C4-2B (cell line): ENCODE data around the gene GRM5.
"Not testable (repeated sequence)": the region's sequence is repeated elsewhere in the genome, so short reads cannot be mapped to it uniquely, and the experiment has no call there.

ENCODE experiments used
- H3K27ac ChIP-seq: fragments of 450-650 bp; 2 replicates; pipeline ENCODE4 v1.5.1; 2017
- ZFX ChIP-seq: fragments of 450-650 bp; IDR thresholded peaks from 2 replicates; pipeline ENCODE4 v1.6.1; 2017
- TF ChIP-seq, protein P1 (sequence below): fragments of 450-650 bp; conservative IDR thresholded peaks from 2 replicates; pipeline ENCODE4 v1.5.1; 2017; ENCODE audit warnings: mild to moderate bottlenecking

Gene GRM5

DNA sequence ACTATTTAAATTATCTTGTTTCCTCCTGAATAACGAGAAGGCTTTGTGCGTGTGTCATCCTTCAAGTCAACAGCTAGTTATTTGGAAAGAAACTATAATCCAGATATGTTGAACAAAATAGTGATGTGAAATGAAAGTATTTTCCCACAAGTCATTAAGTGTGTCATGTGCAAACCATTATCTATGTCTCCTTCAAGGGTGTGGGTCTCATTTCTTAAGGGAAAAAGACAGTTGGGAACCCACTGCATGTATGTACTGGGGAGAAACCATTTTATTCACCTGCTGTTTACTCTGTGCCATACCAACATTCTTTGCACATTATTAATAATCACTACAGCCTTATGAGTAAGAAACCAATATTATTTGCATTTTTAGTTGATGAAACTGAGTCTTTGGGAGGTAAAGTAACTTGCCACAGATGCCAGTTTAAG, 582.9 kb downstream of the GRM5 start:
- TF ChIP-seq ZFX, result no peak
- TF ChIP-seq, protein P1, sequence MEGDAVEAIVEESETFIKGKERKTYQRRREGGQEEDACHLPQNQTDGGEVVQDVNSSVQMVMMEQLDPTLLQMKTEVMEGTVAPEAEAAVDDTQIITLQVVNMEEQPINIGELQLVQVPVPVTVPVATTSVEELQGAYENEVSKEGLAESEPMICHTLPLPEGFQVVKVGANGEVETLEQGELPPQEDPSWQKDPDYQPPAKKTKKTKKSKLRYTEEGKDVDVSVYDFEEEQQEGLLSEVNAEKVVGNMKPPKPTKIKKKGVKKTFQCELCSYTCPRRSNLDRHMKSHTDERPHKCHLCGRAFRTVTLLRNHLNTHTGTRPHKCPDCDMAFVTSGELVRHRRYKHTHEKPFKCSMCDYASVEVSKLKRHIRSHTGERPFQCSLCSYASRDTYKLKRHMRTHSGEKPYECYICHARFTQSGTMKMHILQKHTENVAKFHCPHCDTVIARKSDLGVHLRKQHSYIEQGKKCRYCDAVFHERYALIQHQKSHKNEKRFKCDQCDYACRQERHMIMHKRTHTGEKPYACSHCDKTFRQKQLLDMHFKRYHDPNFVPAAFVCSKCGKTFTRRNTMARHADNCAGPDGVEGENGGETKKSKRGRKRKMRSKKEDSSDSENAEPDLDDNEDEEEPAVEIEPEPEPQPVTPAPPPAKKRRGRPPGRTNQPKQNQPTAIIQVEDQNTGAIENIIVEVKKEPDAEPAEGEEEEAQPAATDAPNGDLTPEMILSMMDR, result no peak
- H3K27ac ChIP-seq, result no peak overlapping the region

DNA sequence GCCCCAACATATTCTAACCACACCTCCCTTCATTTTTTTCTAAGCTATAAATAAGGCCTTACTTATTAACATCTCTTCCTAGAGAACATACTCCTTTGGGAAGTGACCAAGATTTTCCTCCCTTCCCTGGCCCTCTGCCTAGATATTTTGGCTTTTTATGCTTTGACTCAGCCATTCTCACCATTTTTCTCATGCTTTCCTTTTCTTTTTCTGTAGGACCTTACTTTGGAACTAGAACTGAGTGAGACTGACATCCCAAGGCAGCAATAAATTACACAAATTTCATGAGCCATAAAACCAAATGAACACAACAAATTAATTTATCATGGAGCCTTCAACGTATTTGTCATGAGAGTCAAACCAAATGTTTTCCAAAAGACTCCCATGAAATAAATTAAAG, 585.6 kb downstream of the GRM5 start:
- no peak overlapping the region for H3K27ac ChIP-seq
- TF ChIP-seq, protein P1, result no peak
- no peak for TF ChIP-seq ZFX

DNA sequence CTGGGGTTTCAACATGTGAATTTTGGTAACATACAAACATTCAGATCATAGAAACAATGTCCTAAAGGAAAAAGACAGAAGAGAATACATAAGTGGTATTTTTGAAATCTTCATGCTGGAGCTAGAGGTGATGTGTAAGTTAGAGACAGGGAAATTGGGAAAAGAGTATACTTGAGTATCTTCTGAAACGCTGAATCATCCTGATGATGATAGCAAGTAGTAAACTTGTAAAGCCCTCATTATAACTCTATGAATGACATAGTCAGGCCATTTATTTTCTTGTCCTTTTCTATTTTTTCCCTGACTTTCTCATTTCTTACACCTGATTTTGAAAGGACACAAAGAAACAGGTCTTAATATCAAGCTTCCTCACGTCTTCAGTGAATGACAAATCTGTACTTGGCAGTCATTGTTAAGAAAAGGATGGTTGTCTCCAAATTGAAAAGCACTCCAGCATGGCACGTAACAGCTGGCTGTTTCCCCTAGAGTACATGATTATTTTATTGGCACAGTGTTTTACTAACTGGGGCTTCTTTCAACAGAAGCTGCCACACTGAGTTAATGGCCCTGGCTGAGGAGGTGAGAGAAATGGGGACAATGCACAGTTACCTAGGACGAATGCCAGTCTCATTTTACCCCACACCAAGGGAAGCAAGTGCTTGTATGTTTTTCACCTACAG, 587.5 kb downstream of the GRM5 start:
- H3K27ac ChIP-seq, result no peak overlapping the region
- TF ChIP-seq, protein P1, result no peak
- TF ChIP-seq ZFX, result no peak

DNA sequence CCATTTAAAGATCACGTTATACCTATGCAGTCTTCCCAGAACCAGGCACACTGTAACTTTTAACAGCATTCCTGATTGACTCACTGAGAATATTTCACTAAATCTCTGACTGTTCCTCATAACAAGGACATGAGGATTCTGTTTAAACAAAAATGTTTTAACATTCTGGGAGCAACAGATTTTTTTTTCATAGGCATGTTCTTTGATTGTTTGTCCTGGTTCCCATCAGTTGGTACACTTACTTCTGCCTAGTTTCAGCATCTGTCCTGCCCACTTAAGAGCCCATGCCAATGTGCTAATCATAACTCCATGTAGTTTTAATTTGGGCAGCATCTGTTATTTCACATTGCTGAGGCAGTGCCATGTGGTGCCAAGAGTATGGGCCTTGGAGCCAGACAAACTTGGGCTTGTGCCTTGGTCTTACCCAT, 589.8 kb downstream of the GRM5 start:
- no peak for TF ChIP-seq ZFX
- TF ChIP-seq, protein P1, result no peak
- H3K27ac ChIP-seq, result no peak overlapping the region

DNA sequence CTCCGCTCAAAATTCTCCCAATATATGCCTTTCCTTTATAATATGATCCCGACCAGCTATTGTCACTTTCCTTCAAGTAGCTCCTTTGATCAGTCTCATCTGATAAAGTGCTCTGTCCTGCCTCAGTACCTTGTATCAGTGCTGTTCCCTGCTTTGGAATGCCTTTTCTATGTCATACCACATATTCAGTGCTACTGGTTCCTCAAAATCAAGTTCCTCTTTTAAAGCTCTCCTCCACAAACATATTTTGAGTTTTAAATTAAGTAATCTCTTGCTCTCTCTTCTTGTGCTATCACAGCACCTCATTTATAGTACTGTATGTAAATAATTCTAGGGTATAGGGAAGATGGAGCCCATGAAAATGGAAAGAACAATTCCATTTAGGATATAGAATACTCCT, 591.1 kb downstream of the GRM5 start:
- no peak for TF ChIP-seq ZFX
- TF ChIP-seq, protein P1, result no peak
- no peak overlapping the region for H3K27ac ChIP-seq

DNA sequence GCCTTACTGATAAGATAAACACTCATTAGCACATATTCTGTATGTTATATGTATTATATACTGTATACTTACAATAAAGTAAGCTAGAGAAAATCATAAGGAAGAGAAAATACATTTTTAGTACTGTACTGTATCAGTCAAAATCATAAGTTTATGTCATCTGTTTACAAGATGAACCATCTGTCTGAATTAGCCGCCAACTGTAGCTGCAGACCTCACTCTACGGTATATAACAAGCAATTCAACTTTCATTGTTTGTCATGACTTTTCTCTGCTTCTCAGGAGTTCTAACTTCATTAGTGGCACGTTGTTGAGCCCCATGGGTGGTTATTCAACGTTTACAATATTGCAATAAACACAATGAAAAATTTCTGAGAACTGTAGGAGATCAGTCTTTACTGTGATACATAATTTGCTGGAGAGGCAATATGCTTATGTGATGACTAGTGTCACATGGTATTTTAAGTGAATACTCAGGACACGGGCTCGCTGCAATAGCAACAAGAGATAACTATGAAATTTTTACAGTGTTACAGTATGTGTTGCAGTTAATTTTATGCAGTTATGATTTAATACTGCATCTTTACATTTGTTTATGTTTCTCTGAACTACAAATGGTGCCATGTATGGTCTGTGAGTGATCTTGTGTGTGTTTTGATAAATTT, 596.1 kb downstream of the GRM5 start:
- no peak overlapping the region for H3K27ac ChIP-seq
- no peak for TF ChIP-seq ZFX

DNA sequence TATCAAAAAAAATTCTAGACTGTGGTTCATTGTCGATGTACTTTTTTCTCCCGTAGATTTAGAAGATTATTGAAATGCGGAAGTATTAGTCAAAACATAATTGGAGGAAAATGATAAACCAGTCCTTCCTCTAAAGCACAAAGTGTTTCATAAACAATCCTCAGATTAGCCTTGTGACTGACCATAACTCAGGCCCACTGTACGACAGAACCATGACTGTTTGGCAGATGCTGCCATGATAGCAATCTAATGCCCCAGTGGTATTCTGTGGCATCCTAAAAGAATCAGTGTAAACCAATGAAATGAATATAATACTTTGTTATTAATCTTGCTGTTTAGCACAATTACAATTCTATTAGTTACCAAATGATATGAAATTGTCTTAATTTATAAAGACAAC, 601.3 kb downstream of the GRM5 start:
- no peak for TF ChIP-seq ZFX
- TF ChIP-seq, protein P1, result no peak

DNA sequence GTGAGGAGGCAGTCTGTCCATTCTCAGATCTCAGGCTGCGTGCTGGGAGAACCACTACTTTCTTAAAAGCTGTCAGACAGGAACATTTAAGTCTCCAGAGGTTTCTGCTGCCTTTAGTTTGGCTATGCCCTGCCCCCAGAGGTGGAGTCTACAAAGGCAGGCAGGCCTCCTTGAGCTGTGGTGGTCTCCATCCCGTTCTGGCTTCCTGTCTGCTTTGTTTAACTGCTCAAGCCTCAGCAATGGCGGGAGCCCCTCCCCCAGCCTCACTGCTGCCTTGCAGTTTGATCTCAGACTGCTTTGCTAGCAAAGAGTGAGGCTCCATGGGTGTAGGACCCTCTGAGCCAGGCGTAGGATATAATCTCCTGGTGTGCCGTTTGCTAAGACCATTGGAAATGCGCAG, 602.5 kb downstream of the GRM5 start:
- H3K27ac ChIP-seq, result not testable (repeated sequence)

More for the DNA sequence above, 601.3 kb downstream of the GRM5 start:
- H3K27ac ChIP-seq, result no peak overlapping the region

DNA sequence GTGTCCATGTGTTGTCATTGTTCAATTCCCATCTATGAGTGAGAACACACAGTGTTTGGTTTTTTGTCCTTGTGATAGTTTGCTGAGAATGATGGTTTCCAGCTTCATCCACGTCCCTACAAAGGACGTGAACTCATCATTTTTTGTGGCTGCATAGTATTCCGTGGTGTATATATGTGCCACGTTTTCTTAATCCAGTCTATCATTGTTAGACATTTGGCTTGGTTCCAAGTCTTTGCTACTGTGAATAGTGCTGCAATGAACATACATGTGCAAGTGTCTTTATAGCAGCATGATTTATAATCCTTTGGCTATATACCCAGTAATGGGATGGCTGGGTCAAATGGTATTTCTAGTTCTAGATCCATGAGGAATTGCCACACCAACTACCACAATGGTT, 607.7 kb downstream of the GRM5 start:
- not testable (repeated sequence) for H3K27ac ChIP-seq
